GM23338 (cell line): ENCODE measurements around the gene LEP. TPM values are rescaled to one million over a fixed set of nuclear protein-coding genes. Genes with fewer than 3 reads are reported as not detected.

ENCODE experiments used
- CREB1 ChIP-seq: fragments of 250-450 bp; sonication (Bioruptor Pico); IDR thresholded peaks from 2 replicates; pipeline ENCODE4 v1.5.0; 2020; ENCODE audit warnings: low read depth, mild to moderate bottlenecking, moderate library complexity
- CTCF ChIP-seq, 2 experiments: fragments of 200-600 bp in 1 of 2; sonication (generic) in 1 of 2; conservative IDR thresholded peaks; 2 replicates each; pipeline versions ENCODE4 v1.5.1 to v1.6.1; 2016 to 2017; ENCODE audit warnings: antibody characterized with exemption in 2 of 2, low read depth in 2 of 2, mild to moderate bottlenecking in 2 of 2, moderate library complexity in 1 of 2
- JUNB ChIP-seq: IDR thresholded peaks from one replicate; pipeline ENCODE4 v1.6.1; 2016; ENCODE audit warnings: antibody characterized with exemption; ENCODE audit not compliant: unreplicated experiment
- POLR2AphosphoS5 ChIP-seq: IDR thresholded peaks from 2 replicates; pipeline ENCODE4 v1.6.1; 2016; ENCODE audit warnings: antibody characterized with exemption, low read depth
- REST ChIP-seq: IDR thresholded peaks from one replicate; pipeline ENCODE4 v1.6.1; 2018; ENCODE audit warnings: antibody characterized with exemption; ENCODE audit not compliant: unreplicated experiment
- STAT1 ChIP-seq: IDR thresholded peaks from one replicate; pipeline ENCODE4 v1.6.1; 2016; ENCODE audit warnings: antibody characterized with exemption; ENCODE audit not compliant: unreplicated experiment
- ZNF114 ChIP-seq: fragments of 250-450 bp; sonication (Bioruptor Pico); IDR thresholded peaks from 2 replicates; pipeline ENCODE4 v1.5.0; 2020; ENCODE audit warnings: mild to moderate bottlenecking, moderate library complexity
- ZNF331 ChIP-seq: fragments of 250-450 bp; sonication (Bioruptor Pico); IDR thresholded peaks from 2 replicates; pipeline ENCODE4 v1.5.0; 2020; ENCODE audit warnings: low read depth, mild to moderate bottlenecking, moderate library complexity
- ZNF462 ChIP-seq: fragments of 250-450 bp; sonication (Bioruptor Pico); IDR thresholded peaks from 2 replicates; pipeline ENCODE4 v1.5.0; 2020; ENCODE audit warnings: mild to moderate bottlenecking, moderate library complexity
- polyA plus RNA-seq: library from polyadenylated mRNA; unstranded; fragments of >200 nt; fragmentation: Nextera tagmentation; extraction: Ambion mirVana; gene quantifications from 2 replicates; pipeline ENCODE4 v1.2.1, GENCODE V29; 2016
- total RNA-seq: library from RNA; depleted of rRNA; stranded (reverse); fragments of >200 nt; shearing (Covaris generic); gene quantifications from 2 replicates; pipeline ENCODE4 v1.2.3, GENCODE V29; 2014

LEP gene
- total and polyA plus RNA-seq, 2 experiments from 2014 or later: not detected

DNA sequence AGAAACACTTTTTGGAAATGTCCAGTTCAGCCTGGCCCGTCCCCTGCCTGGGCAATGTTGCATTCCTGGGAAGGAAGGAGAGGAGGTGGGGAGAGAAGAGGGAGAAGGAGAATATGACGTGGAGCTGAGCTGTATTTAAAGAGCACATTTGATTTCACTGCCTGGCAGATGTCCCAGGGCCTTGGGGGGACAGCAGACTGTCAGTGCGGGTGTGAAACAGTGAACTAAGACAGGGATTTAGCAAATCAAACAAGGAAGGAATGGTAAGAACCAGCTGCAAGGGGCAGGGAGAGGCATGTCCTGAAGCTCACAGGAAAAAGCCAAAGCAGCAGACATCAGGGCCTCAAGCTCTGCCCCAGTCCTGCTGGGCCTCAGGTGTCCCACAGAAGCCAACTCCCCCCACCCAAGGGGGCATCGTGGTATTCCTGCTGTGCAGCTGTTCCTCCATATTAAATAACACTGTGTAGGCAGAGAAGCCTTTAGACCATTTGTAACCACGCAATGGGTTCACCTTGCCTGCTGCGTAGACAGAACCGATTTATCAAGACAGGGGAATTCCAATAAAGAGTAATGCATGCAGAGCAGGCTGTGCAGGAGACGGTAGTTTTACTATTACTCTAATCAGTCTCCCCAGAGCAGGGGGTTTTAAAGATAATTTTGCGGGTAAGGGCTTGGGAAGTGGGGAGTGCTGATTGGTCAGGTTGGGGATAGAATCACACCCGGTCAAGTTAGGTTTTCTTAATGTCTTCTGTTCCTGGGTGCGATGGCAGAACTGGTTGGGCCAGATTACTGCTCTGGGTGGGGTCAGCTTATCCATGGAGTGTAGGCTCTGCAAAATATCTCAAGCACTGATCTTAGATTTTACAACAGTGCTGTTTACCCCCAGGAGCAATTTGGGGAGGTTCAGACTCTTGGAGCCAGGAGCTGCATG, 18.3 kb downstream of the LEP start (continued):
- TF ChIP-seq ZNF462 (CRISPR knock-in tag): no peak
- TF ChIP-seq CTCF (conservative IDR thresholded peaks at IDR 0.05; ENCODE audit: low read depth in 2 of 2): no peak
- TF ChIP-seq CREB1 (CRISPR knock-in tag): no peak
- no peak for TF ChIP-seq STAT1
- no peak for TF ChIP-seq REST
- TF ChIP-seq ZNF331 (CRISPR knock-in tag): no peak
- no peak for TF ChIP-seq POLR2AphosphoS5
- TF ChIP-seq JUNB: no peak
- TF ChIP-seq ZNF114: no peak
